ENCODE data around the gene MORC3. TPM values are rescaled to one million over a fixed set of nuclear protein-coding genes. Genes with fewer than 3 reads are reported as not detected.
A peak's percentile ranks its signal among the peaks of the same experiment; 100 is the strongest.

The MORC3 gene
- total RNA-seq, 1 donor: 40.2 TPM

DNA sequence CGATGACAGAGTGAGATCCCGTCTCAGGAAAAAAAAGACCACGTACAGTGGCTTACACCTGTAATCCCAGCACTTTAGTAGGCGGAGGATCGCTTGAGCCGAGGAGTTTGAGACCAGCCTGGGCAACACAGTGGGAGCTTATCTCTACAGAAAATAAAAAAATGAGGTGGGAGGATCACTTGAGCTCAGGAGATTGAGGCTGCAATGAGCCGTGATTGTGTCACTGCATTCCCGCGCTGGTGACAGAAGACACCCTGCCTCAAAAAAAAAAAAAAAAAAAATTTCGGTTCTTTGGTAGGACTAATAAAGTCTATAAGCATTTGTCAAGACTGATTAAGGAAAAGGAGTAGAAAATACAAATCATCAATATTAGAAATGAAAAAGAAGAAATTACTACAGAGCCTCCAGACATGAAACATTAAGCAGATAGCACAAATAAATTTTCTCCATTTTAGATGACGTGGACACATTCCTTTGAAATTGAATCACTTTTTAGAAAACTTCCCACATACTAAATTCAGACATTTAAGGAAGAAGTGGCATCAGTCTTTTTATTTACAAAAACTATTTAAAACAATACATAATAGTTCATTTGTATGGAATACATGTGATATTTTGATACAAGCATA lies 30.4 kb downstream of the MORC3 start:
- Histone ChIP-seq H3K9me3 (ENCODE audit: low read depth, low read length) (no peaks in the 10 kb centered on the region), H3K4me3 (ENCODE audit: insufficient read depth, low read length) (no peak overlapping the region), H2AFZ (ENCODE audit: low read length) (no peak overlapping the region), H3K27me3 (ENCODE audit: insufficient read depth, low read length) (no peaks in the 10 kb centered on the region), H4K20me1 (ENCODE audit: insufficient read depth, low read length) (no peaks in the 10 kb centered on the region), H3K36me3 (ENCODE audit: insufficient read depth, low read length) (peaks cover 51% of the 10 kb centered on the region), H3K27ac (ENCODE audit: low read depth, low read length) (peak overlapping the region; percentile 85), H3K4me2 (ENCODE audit: insufficient read depth, low read length) (peak overlapping the region; percentile 56), H3K4me1 (ENCODE audit: insufficient read depth, low read length) (peaks cover 30% of the 10 kb centered on the region), H3K79me2 (ENCODE audit: insufficient read depth, low read length) (peaks cover 20% of the 10 kb centered on the region)
- DNase-seq (ENCODE audit: insufficient read length, low spot score, missing footprints): peak; percentile 72
- TF ChIP-seq, protein P1, sequence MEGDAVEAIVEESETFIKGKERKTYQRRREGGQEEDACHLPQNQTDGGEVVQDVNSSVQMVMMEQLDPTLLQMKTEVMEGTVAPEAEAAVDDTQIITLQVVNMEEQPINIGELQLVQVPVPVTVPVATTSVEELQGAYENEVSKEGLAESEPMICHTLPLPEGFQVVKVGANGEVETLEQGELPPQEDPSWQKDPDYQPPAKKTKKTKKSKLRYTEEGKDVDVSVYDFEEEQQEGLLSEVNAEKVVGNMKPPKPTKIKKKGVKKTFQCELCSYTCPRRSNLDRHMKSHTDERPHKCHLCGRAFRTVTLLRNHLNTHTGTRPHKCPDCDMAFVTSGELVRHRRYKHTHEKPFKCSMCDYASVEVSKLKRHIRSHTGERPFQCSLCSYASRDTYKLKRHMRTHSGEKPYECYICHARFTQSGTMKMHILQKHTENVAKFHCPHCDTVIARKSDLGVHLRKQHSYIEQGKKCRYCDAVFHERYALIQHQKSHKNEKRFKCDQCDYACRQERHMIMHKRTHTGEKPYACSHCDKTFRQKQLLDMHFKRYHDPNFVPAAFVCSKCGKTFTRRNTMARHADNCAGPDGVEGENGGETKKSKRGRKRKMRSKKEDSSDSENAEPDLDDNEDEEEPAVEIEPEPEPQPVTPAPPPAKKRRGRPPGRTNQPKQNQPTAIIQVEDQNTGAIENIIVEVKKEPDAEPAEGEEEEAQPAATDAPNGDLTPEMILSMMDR (IDR thresholded peaks at IDR 0.05; ENCODE audit: extremely low read depth, low read depth, low read length): no peak

DNA sequence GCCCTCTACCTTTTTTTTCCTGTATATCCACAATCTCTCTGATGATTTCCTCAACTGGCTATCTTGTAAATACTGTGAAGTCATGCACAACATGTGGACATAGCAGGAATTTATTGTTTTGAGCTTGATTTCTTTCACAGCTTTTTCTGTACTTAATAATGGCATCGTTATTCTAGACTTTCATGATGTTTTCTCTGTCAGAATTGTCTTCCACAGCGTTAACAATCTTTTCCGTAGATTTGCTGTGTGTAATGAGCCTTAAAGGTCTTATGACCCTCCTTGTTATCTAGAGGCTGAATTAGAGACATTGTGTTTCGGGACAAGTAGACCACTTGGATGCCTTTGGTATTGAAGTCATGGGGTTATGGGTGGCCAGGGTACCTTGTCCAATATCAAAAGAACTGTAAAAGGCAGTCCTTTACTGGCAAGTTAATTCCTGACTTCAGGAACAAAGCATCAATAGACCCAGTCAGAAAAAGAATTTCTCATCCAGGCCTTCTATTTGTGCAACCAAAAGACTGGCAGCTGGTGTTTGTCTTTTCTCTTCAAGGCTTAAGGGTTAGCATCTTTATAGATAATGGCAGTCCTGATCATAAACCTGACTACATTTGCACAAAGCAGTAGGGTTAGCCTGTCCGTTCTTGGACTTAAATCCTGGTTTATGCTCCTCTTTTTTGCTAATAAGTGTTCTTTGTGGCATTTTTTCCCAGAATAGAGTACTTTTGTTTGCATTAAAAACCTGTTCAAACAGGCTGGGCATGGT lies 35.1 kb downstream of the MORC3 start:
- Histone ChIP-seq H3K4me1 (ENCODE audit: insufficient read depth, low read length) (peaks cover 11% of the 10 kb centered on the region), H3K36me3 (ENCODE audit: insufficient read depth, low read length) (peaks cover 54% of the 10 kb centered on the region), H3K4me2 (ENCODE audit: insufficient read depth, low read length) (no peak overlapping the region), H3K4me3 (ENCODE audit: insufficient read depth, low read length) (no peak overlapping the region), H3K9me3 (ENCODE audit: low read depth, low read length) (no peaks in the 10 kb centered on the region), H3K79me2 (ENCODE audit: insufficient read depth, low read length) (peaks cover 18% of the 10 kb centered on the region), H4K20me1 (ENCODE audit: insufficient read depth, low read length) (no peaks in the 10 kb centered on the region), H3K27ac (ENCODE audit: low read depth, low read length) (no peak overlapping the region), H3K27me3 (ENCODE audit: insufficient read depth, low read length) (no peaks in the 10 kb centered on the region), H2AFZ (ENCODE audit: low read length) (no peak overlapping the region)
- TF ChIP-seq, protein P1 (IDR thresholded peaks at IDR 0.05; ENCODE audit: extremely low read depth, low read depth, low read length): no peak
- no peak for DNase-seq (ENCODE audit: insufficient read length, low spot score, missing footprints)

DNA sequence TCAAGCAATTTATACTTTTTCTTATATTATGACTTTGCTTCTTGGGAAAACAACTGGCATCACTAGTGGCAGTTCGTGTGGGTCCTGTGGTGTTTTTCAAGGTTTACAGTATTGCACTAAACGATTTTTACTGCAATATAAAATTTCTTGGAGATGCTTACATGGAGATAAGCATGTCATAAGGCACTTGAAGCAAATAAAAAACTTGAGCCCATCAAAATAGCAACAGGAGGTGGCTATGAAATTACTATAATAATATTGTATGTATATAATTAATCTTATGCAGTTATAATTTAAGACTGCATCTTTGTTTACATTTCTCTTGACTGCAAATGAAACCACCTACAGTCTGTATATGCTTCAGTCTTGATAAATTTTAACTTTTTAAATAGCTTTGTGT lies 35.9 kb downstream of the MORC3 start:
- Histone ChIP-seq H3K79me2 (ENCODE audit: insufficient read depth, low read length) (peaks cover 18% of the 10 kb centered on the region), H3K36me3 (ENCODE audit: insufficient read depth, low read length) (peaks cover 57% of the 10 kb centered on the region), H3K4me3 (ENCODE audit: insufficient read depth, low read length) (no peak overlapping the region), H3K9me3 (ENCODE audit: low read depth, low read length) (no peaks in the 10 kb centered on the region), H2AFZ (ENCODE audit: low read length) (no peak overlapping the region), H3K27ac (ENCODE audit: low read depth, low read length) (no peak overlapping the region), H3K4me2 (ENCODE audit: insufficient read depth, low read length) (no peak overlapping the region), H3K4me1 (ENCODE audit: insufficient read depth, low read length) (peaks cover 3% of the 10 kb centered on the region), H3K27me3 (ENCODE audit: insufficient read depth, low read length) (no peaks in the 10 kb centered on the region), H4K20me1 (ENCODE audit: insufficient read depth, low read length) (no peaks in the 10 kb centered on the region)
- DNase-seq (ENCODE audit: insufficient read length, low spot score, missing footprints): no peak
- TF ChIP-seq, protein P1 (IDR thresholded peaks at IDR 0.05; ENCODE audit: extremely low read depth, low read depth, low read length): no peak

DNA sequence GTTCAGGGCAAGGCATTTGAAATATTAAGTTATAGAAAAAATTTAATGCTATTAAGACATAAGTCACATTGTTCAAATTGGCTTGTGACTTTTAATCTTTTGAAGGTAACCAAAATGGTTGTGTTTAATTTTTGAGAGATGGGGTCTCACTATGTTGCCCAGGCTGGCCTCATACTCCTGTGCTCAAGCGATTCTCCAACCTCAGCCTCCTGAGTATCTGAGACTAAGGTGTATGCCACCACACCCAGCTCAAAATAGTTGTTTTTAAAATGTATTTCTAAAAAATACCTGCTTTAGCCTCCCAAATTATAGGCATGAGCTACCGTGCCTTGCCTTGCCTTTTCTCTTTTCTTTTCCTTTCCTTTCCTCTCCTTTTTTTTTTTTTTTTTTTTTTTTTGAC lies 39.2 kb downstream of the MORC3 start:
- Histone ChIP-seq H2AFZ (ENCODE audit: low read length) (no peak overlapping the region), H4K20me1 (ENCODE audit: insufficient read depth, low read length) (no peaks in the 10 kb centered on the region), H3K79me2 (ENCODE audit: insufficient read depth, low read length) (peaks cover 11% of the 10 kb centered on the region), H3K9me3 (ENCODE audit: low read depth, low read length) (no peaks in the 10 kb centered on the region), H3K4me3 (ENCODE audit: insufficient read depth, low read length) (no peak overlapping the region), H3K4me2 (ENCODE audit: insufficient read depth, low read length) (no peak overlapping the region), H3K4me1 (ENCODE audit: insufficient read depth, low read length) (no peaks in the 10 kb centered on the region), H3K27ac (ENCODE audit: low read depth, low read length) (no peak overlapping the region), H3K36me3 (ENCODE audit: insufficient read depth, low read length) (peaks cover 59% of the 10 kb centered on the region), H3K27me3 (ENCODE audit: insufficient read depth, low read length) (no peaks in the 10 kb centered on the region)
- no peak for DNase-seq (ENCODE audit: insufficient read length, low spot score, missing footprints)
- TF ChIP-seq, protein P1 (IDR thresholded peaks at IDR 0.05; ENCODE audit: extremely low read depth, low read depth, low read length): no peak
